ENCODE data around the gene OR6S1.

OR6S1 gene, protein sequence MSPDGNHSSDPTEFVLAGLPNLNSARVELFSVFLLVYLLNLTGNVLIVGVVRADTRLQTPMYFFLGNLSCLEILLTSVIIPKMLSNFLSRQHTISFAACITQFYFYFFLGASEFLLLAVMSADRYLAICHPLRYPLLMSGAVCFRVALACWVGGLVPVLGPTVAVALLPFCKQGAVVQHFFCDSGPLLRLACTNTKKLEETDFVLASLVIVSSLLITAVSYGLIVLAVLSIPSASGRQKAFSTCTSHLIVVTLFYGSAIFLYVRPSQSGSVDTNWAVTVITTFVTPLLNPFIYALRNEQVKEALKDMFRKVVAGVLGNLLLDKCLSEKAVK

DNA sequence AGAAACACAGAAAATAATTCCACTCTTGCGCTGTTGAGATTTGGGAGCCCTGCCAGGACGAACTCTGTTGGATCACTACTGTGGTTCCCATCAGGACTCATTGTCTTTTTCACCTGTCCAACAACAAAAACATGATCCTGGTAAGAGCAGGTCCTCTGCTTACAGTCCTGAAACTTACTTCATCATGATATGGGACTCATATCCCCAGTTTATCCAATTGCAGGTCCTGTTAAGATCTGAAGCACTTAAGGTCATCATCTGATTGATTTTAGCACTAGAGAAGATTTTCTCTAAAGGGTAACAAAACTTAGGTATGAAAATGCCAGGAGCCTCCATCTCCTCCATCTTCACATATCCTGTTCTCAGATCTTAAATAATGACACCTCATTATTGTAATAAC is at the start of gene OR6S1:
OR6S1 (minus strand) TSS at position 101 of the 400 bp plus-strand sequence; CDS start at position 101, 0 bp downstream.
- no peak for DNase-seq

DNA sequence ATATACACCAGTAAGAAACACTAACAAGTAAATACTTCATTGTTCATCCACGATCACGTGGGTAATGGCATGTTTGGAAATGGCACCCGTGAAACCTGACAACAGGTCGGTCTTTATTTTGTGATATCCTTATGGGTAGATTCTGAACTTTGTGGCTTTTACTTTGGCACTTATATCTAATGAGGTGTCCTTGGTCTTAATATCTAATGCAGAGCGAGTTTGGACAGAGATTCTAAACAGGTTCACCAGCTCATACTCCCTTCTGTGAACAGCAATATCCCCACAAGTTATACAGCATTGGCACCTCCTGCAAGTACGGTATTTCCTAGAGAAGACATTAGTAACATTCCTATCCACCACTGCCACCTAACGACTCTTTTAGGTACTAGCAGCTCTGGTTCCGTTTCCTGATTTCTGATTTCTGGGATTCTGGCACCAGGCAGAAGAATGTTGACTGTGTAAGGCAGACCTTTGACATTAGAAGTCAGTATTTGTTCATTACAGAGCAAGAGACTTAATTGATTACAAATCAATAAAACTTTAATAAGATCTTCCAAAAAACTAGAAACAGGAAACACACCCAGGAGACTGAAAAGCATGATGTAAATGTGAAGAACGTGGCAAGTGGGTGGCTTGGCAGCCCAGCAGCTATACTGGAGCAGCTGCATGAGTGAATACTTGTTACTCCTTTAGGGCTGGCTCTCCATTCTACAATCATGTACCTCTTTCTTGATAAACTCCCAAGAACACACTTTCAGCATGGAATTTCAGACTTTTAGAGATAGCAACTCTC is 49.6 kb upstream of the OR6S1 start:
- peak; percentile 86 for DNase-seq

DNA sequence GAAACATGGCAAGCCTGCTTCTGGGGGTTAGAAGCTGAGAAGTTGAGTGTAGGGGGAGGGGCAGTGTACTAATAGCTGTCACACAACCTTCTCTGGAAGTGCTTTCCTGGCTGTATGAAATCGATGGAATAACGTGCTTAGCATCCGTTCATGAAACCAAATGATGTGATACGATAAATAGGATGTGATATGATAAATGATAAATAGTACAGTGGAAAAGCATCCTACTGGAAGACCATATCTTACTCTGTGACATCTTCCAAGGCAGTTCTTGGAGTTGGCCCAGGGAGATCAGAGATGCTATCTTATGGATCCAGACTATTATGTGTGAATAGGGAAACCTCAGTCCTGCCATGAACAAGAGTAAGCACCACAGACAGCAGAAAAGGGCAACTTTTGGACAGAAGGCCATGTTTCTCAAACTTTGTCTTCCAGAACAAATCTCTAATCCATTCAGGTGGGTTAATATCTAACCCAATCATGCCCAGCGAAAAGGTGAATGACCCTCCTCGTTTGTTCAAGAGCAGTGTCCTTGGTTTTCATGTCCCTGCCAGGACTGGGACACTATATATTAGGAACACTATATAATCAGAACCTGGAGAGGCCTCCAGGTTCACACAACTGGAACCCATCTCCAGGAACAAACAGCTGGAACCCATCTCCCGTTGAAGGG is 46.8 kb upstream of the OR6S1 start, which contains the start of gene ANG:
ANG (plus strand) TSS at position 598 of the 673 bp plus-strand sequence. CDS start 4,801 bp downstream, outside the sequence.
- no peak for DNase-seq

GRCh38 chr14:20687362-20688166 is 46.1 kb upstream of the OR6S1 start:
- no peak for DNase-seq

GRCh38 chr14:20686386-20687143 is 45.1 kb upstream of the OR6S1 start:
- DNase-seq = no peak

GRCh38 chr14:20684662-20685456 is 43.4 kb upstream of the OR6S1 start:
- no peak for DNase-seq

GRCh38 chr14:20683891-20684661 is 42.6 kb upstream of the OR6S1 start, which contains the start of gene RNASE4:
Gene RNASE4 (plus strand): TSS chr14:20684560. CDS start chr14:20699372, 14,812 bp downstream.
- DNase-seq = peak; percentile 79

- DNase-seq = peak; percentile 92
These were observed 41.8 kb upstream of the OR6S1 start for GRCh38 chr14:20683125-20683890.

DNA sequence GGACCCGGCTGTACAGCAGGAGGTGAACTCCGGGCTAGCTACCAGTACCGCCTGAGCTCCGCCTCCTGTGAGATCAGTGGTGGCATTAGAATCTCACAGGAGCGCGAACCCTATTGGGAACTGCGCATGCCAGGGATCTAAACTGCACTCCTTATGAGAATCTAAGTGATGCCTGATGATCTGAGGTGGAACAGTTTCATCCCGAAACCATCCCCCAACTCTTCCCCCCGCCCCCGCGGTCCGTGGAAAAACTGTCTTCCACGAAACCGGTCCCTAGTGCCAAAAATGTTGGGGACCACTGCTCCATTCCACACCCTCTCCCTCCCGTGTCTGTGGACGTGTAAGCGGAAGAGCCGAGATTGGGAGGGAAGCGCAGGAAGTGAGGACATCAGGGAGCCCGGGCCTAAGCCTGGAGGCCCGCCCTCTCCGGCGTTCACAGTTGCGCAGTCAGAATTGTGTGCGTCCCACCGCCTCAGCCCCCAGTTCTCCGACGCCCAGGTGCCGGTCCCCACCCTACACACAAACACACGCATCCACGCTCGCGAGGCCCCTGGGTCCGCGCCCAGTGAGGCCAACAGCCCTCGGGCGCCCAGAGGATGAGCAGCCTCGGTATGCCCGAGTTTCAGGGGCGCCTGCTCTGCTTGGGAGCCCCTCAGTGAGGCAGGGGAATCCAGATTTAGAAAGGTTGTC is 41.1 kb upstream of the OR6S1 start:
- peak; percentile 91 for DNase-seq

DNA sequence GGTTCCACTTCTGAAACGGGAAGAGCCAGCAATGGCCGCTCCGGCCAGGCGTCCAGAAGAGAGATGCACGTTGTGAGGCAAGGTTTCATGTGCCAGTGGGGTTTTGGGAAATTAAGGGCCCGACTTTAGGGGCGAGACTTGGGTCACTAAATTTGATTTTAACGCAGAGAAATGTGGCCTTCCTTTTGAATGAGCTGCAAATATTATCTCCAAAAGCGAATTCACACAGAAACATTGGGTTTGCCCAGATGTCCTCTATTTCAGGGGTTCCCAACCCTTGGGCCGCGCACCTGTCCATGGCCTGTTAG is 40.6 kb upstream of the OR6S1 start:
- no peak for DNase-seq

DNA sequence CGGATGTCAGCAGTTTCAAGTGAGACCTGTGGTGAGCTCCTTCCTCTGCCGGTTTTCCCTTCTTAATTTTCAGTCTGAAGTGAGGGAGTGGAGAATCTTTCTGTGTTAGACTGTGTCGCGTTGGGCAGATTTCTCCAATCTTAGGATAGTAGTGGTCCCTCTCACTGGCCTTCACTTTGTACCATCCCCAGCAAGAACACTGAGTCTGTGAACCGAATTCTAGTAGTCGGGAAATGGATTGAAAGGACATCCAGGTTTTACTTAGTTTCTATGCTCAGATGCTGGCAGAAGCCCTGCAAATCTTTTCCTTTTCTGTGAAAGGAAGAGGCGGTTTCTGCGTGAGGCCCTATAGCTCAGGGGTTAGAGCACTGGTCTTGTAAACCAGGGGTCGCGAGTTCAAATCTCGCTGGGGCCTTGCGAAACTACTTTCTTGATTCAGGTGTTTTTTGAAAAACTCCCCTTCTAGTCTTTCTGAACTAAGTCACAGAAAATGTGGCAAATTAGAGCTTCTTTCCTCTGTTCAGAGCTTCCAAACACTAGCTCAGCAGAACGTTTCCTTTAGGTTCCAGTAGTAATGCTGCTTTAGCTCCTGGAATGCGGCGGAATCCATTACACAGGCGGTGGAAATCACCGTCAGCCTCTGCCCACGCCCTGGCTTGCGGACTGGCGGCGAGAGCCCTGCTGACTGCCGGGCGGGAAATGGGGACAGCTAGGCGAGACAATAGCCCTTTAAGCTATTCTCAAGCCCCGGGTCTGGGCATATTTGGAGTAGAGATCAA is 40.0 kb upstream of the OR6S1 start:
- peak; percentile 73 for DNase-seq

GRCh38 chr14:20680843-20681347 is 39.4 kb upstream of the OR6S1 start:
- no peak for DNase-seq

- no peak for DNase-seq
These were observed 38.9 kb upstream of the OR6S1 start for GRCh38 chr14:20680363-20680762.

DNA sequence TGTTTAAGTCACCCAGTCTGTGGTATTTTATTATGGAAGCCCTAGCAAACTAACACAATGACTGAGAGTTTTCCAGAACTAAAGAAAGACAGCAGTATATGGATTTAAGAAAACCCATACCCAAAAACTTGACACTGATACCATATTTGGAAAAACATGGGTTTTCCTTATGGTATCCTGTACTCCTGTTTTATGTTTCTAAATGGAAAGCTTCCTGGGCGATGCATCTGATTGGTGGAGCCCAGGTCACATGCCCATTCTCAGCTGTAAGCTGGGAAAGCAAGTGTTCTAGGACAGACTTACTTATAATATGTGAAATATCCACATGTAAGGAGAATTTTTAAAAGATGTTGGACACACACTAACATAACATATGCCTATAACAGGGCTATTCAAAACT is 38.4 kb upstream of the OR6S1 start:
- peak; percentile 27 for DNase-seq

DNA sequence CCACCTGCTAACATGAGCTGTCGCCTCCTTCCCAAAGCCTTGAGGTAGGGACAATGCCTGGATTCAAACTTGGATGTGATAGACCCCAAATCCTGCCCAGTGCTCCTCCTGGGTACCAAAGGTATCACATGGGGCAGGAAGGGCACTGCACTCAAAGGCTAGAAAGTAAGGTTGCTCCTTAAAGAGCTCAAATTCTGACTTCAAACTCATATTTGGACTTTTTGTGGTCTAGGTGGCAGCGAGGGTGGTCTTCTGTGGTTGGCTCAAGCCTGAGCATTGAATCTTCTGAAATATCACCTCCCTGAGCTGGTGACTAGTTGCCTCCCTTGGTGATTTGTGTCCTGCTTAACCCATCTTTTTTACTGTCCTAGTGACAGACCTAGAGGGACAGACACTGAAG is 34.6 kb upstream of the OR6S1 start:
- DNase-seq = no peak

GRCh38 chr14:20675669-20676068 is 34.2 kb upstream of the OR6S1 start:
- DNase-seq = no peak

GRCh38 chr14:20671597-20672283 is 30.2 kb upstream of the OR6S1 start:
- DNase-seq = no peak
